HepG2 (cell line): ENCODE results near the gene HYCC1. TPM values are rescaled to one million over a fixed set of nuclear protein-coding genes. Genes with fewer than 3 reads are reported as not detected.

ENCODE experiments used
- ATAC-seq: fragments of 200-7000 bp; cut with Tn5 transposase; 3 replicates; pipeline ENCODE4 v1.9.1; 2020; ENCODE audit warnings: mild to moderate bottlenecking, moderate library complexity
- BruUV-seq: library from RNA; stranded (reverse); fragments of 400-500 nt; replicated peaks from 2 replicates; lab custom pipeline; 2021; lab: Mats Ljungman, UMichigan
- CTCF ChIA-PET: fragments of 300-600 bp; formaldehyde crosslinking; extraction: SDS; loops from one replicate; lab custom pipeline; 2021; ENCODE audit warnings: low total read pairs, inconsistent platforms, low intra/inter-chr PET ratio; lab: Yijun Ruan, JAX
- POLR2A ChIA-PET: fragments of 350-600 bp; sonication (Branson Sonifier 250); formaldehyde crosslinking; loops from one replicate; lab custom pipeline; 2020; ENCODE audit warnings: antibody characterized with exemption, inconsistent platforms; lab: Yijun Ruan, JAX
- DNase-seq: peaks from one replicate; pipeline ENCODE4 v3.0.0-alpha.2; 2015; ENCODE audit warnings: low spot score
- FAIRE-seq: peaks from 3 replicates; lab custom pipeline; 2011; peaks lifted over from hg19 to GRCh38; lab: Jason Lieb, UNC
- H2AFZ ChIP-seq: one replicate; pipeline ENCODE4 v1.6.1; 2011; ENCODE audit warnings: low read length, inconsistent platforms
- H3K27ac ChIP-seq: fragments of 300-600 bp; 3 replicates; pipeline ENCODE4 v1.8.0; 2011; ENCODE audit warnings: mixed run types, mild to moderate bottlenecking, mixed read lengths, low read length, inconsistent platforms; ENCODE audit not compliant: insufficient read depth; ENCODE audit errors: extremely low read length
- H3K27me3 ChIP-seq, 2 experiments: fragments of 200-600 bp in 1 of 2; 2 replicates in 1 of 2; 3 replicates in 1 of 2; pipeline versions ENCODE4 v1.6.0 to v1.8.0; 2011; ENCODE audit warnings: low read length in 2 of 2, mild to moderate bottlenecking in 2 of 2, moderate library complexity in 2 of 2, inconsistent platforms in 1 of 2; ENCODE audit not compliant: insufficient read depth in 2 of 2, control insufficient read depth in 1 of 2
- H3K36me3 ChIP-seq, 2 experiments: fragments of 200-600 bp in 1 of 2; replicated peaks in 1 of 2; 2 replicates in 1 of 2; 3 replicates in 1 of 2; pipeline versions ENCODE4 v1.5.1 to v1.8.0; 2011; ENCODE audit warnings: low read length in 2 of 2, inconsistent platforms in 1 of 2; ENCODE audit not compliant: insufficient read depth in 2 of 2, control insufficient read depth in 1 of 2
- H3K4me1 ChIP-seq: 2 replicates; pipeline ENCODE4 v1.5.1; 2012; ENCODE audit warnings: low read length, inconsistent platforms; ENCODE audit not compliant: insufficient read depth
- H3K4me2 ChIP-seq: 2 replicates; pipeline ENCODE4 v1.6.0; 2011; ENCODE audit warnings: low read depth, low read length, inconsistent platforms
- H3K4me3 ChIP-seq, 3 experiments: fragments of 200-600 bp in 1 of 3; sonication (generic), shearing (Covaris generic) in 1 of 3; replicated peaks in 1 of 3; 2 replicates each; pipeline ENCODE4 v1.5.1; 2011 to 2016; ENCODE audit warnings: low read length in 3 of 3, inconsistent platforms in 2 of 3, low read depth in 2 of 3, mild to moderate bottlenecking in 2 of 3, control low read depth in 1 of 3, mixed read lengths in 1 of 3; ENCODE audit not compliant: insufficient read depth in 1 of 3
- H3K79me2 ChIP-seq: one replicate; pipeline ENCODE4 v1.6.1; 2011; ENCODE audit warnings: low read length, inconsistent platforms; ENCODE audit not compliant: insufficient read depth
- H3K9ac ChIP-seq: 2 replicates; pipeline ENCODE4 v1.6.0; 2011; ENCODE audit warnings: mild to moderate bottlenecking, low read depth, low read length, inconsistent platforms; ENCODE audit not compliant: insufficient read depth
- H3K9me3 ChIP-seq: 2 replicates; pipeline ENCODE4 v1.5.1; 2012; ENCODE audit warnings: mild to moderate bottlenecking, low read length
- H4K20me1 ChIP-seq: 2 replicates; pipeline ENCODE4 v1.6.0; 2011; ENCODE audit warnings: inconsistent platforms, mild to moderate bottlenecking, low read length, moderate library complexity; ENCODE audit not compliant: insufficient read depth
- HOXA3 ChIP-seq: sonication (generic); formaldehyde crosslinking; IDR thresholded peaks from 2 replicates; pipeline ENCODE4 v1.5.0; 2020; ENCODE audit warnings: missing genetic modification reagents
- MBD4 ChIP-seq: IDR thresholded peaks from 2 replicates; pipeline ENCODE4 v1.6.1; 2012; ENCODE audit warnings: low read length, inconsistent platforms, borderline replicate concordance
- MZF1 ChIP-seq: sonication (generic); formaldehyde crosslinking; IDR thresholded peaks from 2 replicates; pipeline ENCODE4 v1.8.1; 2023; ENCODE audit warnings: mild to moderate bottlenecking, missing genetic modification reagents, borderline replicate concordance
- RBM22 ChIP-seq: fragments of 200-400 bp; formaldehyde crosslinking; optimal IDR thresholded peaks from 2 replicates; pipeline ENCODE3; 2017; ENCODE audit warnings: mild to moderate bottlenecking, low read length, moderate library complexity
- SIN3B ChIP-seq: fragments of 150-350 bp; IDR thresholded peaks from 2 replicates; pipeline ENCODE4 v1.6.1; 2014; ENCODE audit warnings: low read length
- SNAI1 ChIP-seq: sonication (generic); formaldehyde crosslinking; IDR thresholded peaks from 2 replicates; pipeline ENCODE4 v1.5.0; 2020; ENCODE audit warnings: mild to moderate bottlenecking, missing genetic modification reagents, borderline replicate concordance
- SRSF4 ChIP-seq: fragments of 200-400 bp; formaldehyde crosslinking; IDR thresholded peaks from one replicate; pipeline ENCODE4 v1.6.1; 2018; ENCODE audit warnings: mild to moderate bottlenecking, low read depth, low read length, moderate library complexity; ENCODE audit not compliant: poor library complexity, severe bottlenecking
- YEATS4 ChIP-seq: sonication (generic); formaldehyde crosslinking; IDR thresholded peaks from 2 replicates; pipeline ENCODE4 v1.4.0; 2020; ENCODE audit warnings: missing genetic modification reagents, borderline replicate concordance
- ZNF546 ChIP-seq: sonication (generic); formaldehyde crosslinking; conservative IDR thresholded peaks from 2 replicates; pipeline ENCODE4 v1.8.1; 2023; ENCODE audit warnings: mild to moderate bottlenecking, missing genetic modification reagents
- ZNF574 ChIP-seq: sonication (generic); formaldehyde crosslinking; IDR thresholded peaks from 2 replicates; pipeline ENCODE4 v1.4.0; 2020; ENCODE audit warnings: missing genetic modification reagents
- ZNF589 ChIP-seq: sonication (generic); formaldehyde crosslinking; conservative IDR thresholded peaks from 2 replicates; pipeline ENCODE4 v1.8.0; 2022; ENCODE audit warnings: mild to moderate bottlenecking, moderate library complexity, missing genetic modification reagents
- WGBS: methylation state at CpG from one replicate; pipeline ENCODE4 v1.1.6; 2017; ENCODE audit warnings: low lambda C conversion rate; 5-methylcytosine and 5-hydroxymethylcytosine counted together
- in situ Hi-C: cut with HindIII; loops from 2 replicates; pipeline ENCODE4 v1.10.0; 2017; ENCODE audit warnings: low pct_unique_long_range_greater_than_20kb; ENCODE audit not compliant: extremely low pct_ligation_motif_present
- intact Hi-C: fragments of 100-400 bp; cut with micrococcal nuclease; formaldehyde crosslinking; loops from one replicate; pipeline ENCODE4 v1.10.0; 2022; ENCODE audit not compliant: unreplicated experiment
- polyA plus RNA-seq, 8 experiments: library from polyadenylated mRNA; depleted of rRNA in 3 of 8; stranded (reverse) in 7 of 8; unstranded in 1 of 8; fragments of >200 nt; fragmentation: Illumina TruSeq in 4 of 8; extraction: Trizol in 4 of 8; gene quantifications; 2 replicates each; pipeline versions ENCODE4 v1.2.1 to v1.2.3, GENCODE V29; 2011 to 2016; ENCODE audit warnings: low read depth in 4 of 8, missing spikeins in 1 of 8, mixed read lengths in 1 of 8; ENCODE audit not compliant: insufficient read depth in 1 of 8
- total RNA-seq, 5 experiments: library from RNA; depleted of rRNA; stranded (reverse); fragments of >200 nt; fragmentation: Illumina TruSeq; extraction: Trizol; gene quantifications; 2 replicates each; pipeline ENCODE4 v1.2.3, GENCODE V29; 2016; ENCODE audit warnings: low read depth in 1 of 5
- TF ChIP-seq, protein P1 (sequence below): sonication (generic); formaldehyde crosslinking; IDR thresholded peaks from 2 replicates; pipeline ENCODE4 v1.5.0; 2020; ENCODE audit warnings: missing genetic modification reagents
- TF ChIP-seq, protein P2 (sequence below): sonication (generic); formaldehyde crosslinking; IDR thresholded peaks from 2 replicates; pipeline ENCODE4 v1.5.0; 2020; ENCODE audit warnings: mild to moderate bottlenecking, missing genetic modification reagents
- TF ChIP-seq, protein P3 (sequence below): IDR thresholded peaks from 2 replicates; pipeline ENCODE4 v1.6.1; 2016; ENCODE audit warnings: missing genetic modification reagents, missing compliant biosample characterization

Gene HYCC1
- total and polyA plus RNA-seq, 2 of the 13 experiments (the other 11 are each of a cell fraction or from before 2014, with no cell fraction given), result 9.5 to 41.8 TPM

DNA sequence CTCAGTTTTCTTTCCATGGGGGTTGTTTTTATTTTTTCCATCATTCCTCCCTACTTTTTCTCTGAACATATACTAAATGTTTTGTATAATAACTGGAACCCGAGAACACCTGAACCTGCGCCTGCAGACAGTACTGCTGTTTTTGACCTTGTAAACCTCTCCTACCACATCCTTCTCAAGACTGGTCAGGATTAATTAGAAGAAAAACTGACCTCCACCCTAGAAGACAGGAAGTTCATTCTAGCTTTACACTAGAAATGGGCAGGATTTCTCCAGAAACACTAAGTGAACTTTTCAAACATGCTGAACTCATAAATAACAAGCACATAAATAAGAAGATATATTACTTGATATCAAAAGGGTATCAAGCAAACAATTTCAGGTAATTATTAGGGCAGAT is 751 bp upstream of the HYCC1 start:
- H3K9me3 ChIP-seq, result no peaks in the 10 kb centered on the region
- H3K27me3 ChIP-seq, result no peaks in the 10 kb centered on the region
- H3K4me2 ChIP-seq, result peak overlapping the region; percentile 73
- ATAC-seq (no peak), DNase-seq (no peak)
- peak overlapping the region; percentile 25 for H3K9ac ChIP-seq
- peaks cover 60% of the 10 kb centered on the region for H3K4me1 ChIP-seq
- intact Hi-C loops, result loop anchor here (2.0 to 5.0 kb wide), 4 partner anchors 40 to 572 kb away; partner anchors contain the start of gene IGF2BP3
- peaks cover 26% of the 10 kb centered on the region for H3K79me2 ChIP-seq
- 19% methylated on average over 2 of the region's 2 CpGs for WGBS
- H3K27ac ChIP-seq, result no peak overlapping the region
- no TSS peak for BruUV-seq
- POLR2A ChIA-PET, result no interaction called here
- no peaks in the 10 kb centered on the region for H3K36me3 ChIP-seq
- no peak for TF ChIP-seq SIN3B
- TF ChIP-seq HOXA3 (CRISPR knock-in tag), result no peak
- TF ChIP-seq SNAI1 (CRISPR knock-in tag), result no peak
- TF ChIP-seq ZNF589, result no peak
- TF ChIP-seq, protein P1, sequence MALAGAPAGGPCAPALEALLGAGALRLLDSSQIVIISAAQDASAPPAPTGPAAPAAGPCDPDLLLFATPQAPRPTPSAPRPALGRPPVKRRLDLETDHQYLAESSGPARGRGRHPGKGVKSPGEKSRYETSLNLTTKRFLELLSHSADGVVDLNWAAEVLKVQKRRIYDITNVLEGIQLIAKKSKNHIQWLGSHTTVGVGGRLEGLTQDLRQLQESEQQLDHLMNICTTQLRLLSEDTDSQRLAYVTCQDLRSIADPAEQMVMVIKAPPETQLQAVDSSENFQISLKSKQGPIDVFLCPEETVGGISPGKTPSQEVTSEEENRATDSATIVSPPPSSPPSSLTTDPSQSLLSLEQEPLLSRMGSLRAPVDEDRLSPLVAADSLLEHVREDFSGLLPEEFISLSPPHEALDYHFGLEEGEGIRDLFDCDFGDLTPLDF (CRISPR knock-in tag), result no peak
- no peak for TF ChIP-seq MZF1 (CRISPR knock-in tag)
- TF ChIP-seq MBD4, result 0 out of 2 replicates have a peak, but pooled peaks have one; percentile 39
- no peak for TF ChIP-seq ZNF574 (CRISPR knock-in tag)
- TF ChIP-seq ZNF546 (CRISPR knock-in tag), result no peak
- TF ChIP-seq, protein P2, sequence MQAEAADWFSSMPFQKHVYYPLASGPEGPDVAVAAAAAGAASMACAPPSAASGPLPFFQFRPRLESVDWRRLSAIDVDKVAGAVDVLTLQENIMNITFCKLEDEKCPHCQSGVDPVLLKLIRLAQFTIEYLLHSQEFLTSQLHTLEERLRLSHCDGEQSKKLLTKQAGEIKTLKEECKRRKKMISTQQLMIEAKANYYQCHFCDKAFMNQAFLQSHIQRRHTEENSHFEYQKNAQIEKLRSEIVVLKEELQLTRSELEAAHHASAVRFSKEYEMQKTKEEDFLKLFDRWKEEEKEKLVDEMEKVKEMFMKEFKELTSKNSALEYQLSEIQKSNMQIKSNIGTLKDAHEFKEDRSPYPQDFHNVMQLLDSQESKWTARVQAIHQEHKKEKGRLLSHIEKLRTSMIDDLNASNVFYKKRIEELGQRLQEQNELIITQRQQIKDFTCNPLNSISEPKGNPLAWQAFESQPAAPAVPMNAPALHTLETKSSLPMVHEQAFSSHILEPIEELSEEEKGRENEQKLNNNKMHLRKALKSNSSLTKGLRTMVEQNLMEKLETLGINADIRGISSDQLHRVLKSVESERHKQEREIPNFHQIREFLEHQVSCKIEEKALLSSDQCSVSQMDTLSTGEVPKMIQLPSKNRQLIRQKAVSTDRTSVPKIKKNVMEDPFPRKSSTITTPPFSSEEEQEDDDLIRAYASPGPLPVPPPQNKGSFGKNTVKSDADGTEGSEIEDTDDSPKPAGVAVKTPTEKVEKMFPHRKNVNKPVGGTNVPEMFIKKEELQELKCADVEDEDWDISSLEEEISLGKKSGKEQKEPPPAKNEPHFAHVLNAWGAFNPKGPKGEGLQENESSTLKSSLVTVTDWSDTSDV, result no peak
- TF ChIP-seq, protein P3, sequence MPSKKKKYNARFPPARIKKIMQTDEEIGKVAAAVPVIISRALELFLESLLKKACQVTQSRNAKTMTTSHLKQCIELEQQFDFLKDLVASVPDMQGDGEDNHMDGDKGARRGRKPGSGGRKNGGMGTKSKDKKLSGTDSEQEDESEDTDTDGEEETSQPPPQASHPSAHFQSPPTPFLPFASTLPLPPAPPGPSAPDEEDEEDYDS (CRISPR knock-in tag), result no peak
- TF ChIP-seq YEATS4 (CRISPR knock-in tag), result peak; percentile 7; the same call in 1 of the 2 replicates
- TF ChIP-seq SRSF4, result no peak
- TF ChIP-seq RBM22, result no peak
- TF ChIP-seq, all 625 proteins: peak for 2
- FAIRE-seq, result no peak
- peak overlapping the region; percentile 40 to 48 (median 47); a peak in 4 of 6 replicates for H3K4me3 ChIP-seq
- in situ Hi-C loops, result no loop called here
- H4K20me1 ChIP-seq, result peaks cover 6% of the 10 kb centered on the region; the same call in 1 of the 2 replicates
- CTCF ChIA-PET, result no interaction called here
- H2AFZ ChIP-seq, result peak overlapping the region; percentile 77
